GM19324 (cell line): ENCODE measurements around the gene ABLIM2.
"Not testable (repeated sequence)": the region's sequence is repeated elsewhere in the genome, so short reads cannot be mapped to it uniquely, and the experiment has no call there.

Experiments
- ATAC-seq: cut with Tn5 transposase; IDR thresholded peaks from one replicate; pipeline ENCODE4 v1.9.1; 2021; ENCODE audit warnings: mild to moderate bottlenecking, moderate library complexity; ENCODE audit not compliant: unreplicated experiment, low FRiP score

ABLIM2 gene

DNA sequence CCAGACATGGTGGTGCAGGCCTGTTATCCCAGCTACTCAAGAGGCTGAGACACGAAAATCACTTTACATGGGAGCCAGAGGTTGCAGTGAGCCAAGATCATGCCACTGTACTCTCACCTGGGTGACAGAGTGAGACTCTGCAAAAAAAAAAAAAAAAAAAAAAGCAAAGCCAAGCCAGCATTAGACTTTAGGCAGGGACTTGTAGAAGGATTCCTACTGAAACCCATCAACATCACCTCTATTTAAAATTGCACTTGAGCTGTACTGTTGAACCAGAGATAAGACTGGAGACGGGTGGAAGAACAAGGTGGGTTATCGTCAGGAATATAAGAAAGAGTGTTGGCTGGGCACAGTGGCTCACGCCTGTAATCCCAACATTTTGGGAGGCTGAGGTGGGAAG is 203.2 kb downstream of the ABLIM2 start:
- ATAC-seq = no peak

GRCh38 chr4:7952615-7953014 is 206.0 kb downstream of the ABLIM2 start:
- ATAC-seq = no peak

DNA sequence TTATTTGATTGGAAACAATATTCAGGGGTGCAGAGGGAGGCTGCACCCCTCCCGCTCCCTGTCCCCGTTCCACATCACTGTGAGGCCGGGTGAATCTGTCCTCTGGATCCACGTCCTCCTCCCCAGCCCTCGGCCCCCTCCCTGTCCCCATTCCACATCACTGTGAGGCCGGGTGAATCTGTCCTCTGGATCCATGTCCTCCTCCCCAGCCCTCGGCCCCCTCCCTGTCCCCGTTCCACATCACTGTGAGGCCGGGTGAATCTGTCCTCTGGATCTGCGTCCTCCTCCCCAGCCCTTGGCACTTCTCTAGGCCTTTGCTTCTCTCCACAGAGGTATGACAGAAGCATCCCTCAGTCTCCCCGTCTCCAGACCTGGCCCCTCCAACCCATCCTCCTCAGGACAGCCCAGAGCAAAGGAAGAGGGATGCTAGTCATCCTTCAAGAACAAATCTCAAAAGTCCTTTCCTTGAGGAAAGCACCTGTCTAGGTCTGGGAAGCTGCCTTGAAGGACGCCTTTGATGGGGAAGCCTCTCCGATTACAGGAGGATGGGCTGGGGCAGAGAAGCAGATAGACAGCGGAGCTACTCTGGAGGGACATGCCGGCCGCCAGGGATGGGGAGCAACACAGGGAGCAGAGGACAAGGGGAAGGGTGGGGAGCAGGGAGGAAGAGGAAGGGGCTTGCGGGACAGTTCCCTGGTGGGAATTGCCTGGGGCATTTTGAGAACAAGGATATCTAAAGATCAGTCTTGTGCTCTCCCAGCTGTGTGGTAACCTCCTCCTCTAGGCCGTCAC is 208.1 kb downstream of the ABLIM2 start:
- no peak for ATAC-seq

- ATAC-seq = no peak
Measured at GRCh38 chr4:7949759-7950158, 208.9 kb downstream of the ABLIM2 start.

DNA sequence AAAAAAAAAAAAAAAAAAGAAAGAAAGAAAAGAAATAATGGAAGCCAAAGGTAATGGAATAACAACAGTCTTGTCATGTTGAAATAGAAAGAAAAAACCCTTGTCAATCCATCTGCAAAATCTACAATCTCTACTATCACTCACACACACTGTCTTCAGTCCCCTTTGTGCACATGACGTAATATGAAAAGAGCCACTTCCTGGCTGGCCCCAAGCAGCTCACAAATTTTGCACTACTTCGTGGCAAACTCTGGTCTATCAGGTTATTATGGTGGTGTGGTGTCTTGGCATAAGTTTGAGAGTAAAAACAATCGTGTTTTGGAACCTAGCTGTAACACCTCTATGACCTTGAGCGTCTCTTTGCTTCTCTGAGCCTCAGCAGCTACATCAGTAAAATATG is 210.7 kb downstream of the ABLIM2 start:
- no peak for ATAC-seq

GRCh38 chr4:7945709-7946380 is 212.8 kb downstream of the ABLIM2 start:
- ATAC-seq = no peak

DNA sequence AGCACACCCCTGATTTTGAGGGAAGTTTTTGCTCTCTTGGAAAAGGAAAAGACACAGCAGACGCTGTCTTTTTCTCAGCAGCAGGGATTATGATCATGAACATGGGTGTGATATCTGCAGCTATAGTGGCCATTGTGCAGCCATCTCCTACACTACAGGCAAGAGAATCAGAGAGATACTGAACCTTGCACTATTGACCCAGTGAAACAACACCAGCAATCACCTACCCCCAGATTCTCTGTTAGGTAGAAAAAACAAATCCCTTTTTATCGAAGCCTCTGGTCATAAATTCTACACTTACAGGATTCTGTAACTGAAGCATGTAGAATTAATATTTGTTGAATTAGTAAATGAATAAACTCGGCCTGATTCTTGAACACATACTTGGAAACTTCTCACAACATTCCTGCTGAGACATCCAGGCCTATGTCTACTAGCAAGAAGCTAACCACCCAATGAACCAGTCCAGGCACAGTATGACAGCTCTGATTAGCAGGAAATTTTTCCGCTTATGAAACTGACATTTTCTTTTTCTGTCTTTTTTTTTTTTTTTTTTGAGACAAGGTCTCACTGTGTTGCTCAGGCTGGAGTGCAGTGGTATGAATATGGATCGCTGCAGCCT is 213.9 kb downstream of the ABLIM2 start:
- no peak for ATAC-seq

DNA sequence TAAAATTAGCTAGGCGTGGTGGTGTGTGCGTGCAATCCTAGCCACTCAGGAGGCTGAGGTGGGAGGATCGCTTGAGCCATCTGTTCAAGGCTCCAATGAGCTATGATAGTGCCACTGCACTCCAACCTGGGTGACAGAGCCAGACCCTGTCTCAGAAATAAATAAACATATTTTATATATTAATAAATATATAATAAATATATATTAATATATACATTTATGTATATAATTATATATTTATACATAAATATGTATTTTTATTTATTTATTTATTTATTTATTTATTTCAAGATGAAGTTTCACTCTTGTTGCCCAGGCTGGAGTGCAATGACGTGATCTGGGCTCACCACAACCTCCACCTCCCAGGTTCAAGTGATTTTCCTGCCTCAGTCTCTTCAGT is 214.9 kb downstream of the ABLIM2 start:
- ATAC-seq = not testable (repeated sequence)

DNA sequence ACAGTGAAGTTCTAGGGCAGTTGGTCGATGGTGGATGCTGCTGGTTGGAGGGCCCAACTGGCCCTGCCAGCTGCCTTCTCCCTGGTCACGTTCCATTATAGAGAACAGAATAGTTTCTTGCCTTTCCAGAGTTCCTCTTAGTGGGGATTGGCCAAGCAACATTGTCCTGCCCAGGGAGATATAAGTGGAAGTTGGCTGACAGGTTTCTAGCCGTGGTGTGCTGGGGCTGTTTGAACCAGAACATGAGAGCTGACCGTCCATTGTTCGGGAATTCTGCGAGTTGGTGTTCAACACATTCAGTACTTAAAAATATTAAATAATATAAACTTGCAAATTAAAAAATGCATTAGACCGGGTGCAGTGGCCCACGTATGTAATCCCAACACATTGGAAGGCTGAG is 215.4 kb downstream of the ABLIM2 start:
- no peak for ATAC-seq

DNA sequence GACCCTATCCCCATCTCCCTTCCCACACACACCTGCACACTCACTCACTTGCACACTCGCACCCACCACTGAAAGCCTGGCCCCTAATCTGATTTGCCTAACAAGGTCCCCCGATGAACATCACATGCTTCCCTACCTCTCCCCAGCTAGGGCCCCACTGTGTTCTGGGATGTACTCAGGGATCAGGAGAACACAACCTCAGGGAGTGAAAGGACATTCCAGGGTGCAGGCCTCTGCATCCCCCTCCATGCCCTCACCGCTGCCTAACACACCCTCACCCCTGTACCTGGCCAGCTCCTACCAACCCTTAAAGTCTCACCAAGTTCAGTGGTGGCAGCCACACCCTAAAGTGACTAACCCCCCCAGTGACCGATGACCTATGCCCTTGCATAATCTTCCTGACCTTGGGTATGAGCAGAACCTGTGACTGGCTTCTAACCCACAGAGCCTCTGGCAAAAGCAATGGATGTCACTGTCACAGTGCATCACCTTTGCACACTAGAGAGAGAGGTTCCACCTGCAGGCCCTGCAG is 216.6 kb downstream of the ABLIM2 start:
- ATAC-seq = no peak

- no peak for ATAC-seq
Measured at GRCh38 chr4:7941111-7941964, 217.3 kb downstream of the ABLIM2 start.

GRCh38 chr4:7939377-7940108 is 219.1 kb downstream of the ABLIM2 start, which contains the start of gene AFAP1:
Gene AFAP1 (minus strand): TSS chr4:7939861. CDS start chr4:7872078, 67,783 bp downstream.
- peak; percentile 93 for ATAC-seq

DNA sequence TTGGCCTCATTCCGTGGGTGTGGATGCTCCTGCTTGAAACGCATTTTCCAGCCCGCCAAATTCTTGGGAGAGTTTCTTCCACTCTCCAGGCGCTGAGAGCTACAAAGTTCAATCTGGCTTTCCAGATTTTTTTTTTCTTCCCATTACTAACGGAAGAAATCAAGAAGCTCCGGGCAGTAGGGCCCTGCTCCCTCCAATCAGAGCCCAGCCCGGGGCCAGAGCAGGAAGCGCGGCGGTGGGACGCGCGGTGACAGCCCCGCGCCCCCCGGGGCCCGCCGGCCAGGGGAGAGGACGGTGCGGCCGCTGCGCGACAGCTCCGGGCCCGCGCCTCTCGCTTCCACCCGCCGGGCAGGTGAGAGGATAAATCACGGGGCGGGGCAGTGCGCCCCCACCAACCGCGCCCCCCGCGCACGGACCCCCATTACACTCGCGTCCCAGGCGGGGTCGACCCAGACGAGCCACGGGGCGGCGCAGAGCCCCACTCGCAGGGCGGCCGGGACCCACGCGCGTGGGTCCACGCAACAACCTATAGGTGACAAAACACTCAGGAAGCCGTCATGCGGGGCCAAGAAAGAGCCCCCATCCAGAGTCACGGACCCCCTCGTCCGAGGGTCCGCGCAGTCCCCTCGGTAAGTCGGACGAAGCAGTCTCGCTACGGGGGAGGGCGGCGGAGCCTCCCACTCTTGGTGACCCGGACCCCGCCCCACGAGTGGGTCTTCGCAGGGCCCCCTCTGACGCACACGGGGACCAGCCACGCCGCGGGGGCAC is 219.8 kb downstream of the ABLIM2 start:
- no peak for ATAC-seq

GRCh38 chr4:7938266-7938608 is 220.4 kb downstream of the ABLIM2 start:
- ATAC-seq = no peak

DNA sequence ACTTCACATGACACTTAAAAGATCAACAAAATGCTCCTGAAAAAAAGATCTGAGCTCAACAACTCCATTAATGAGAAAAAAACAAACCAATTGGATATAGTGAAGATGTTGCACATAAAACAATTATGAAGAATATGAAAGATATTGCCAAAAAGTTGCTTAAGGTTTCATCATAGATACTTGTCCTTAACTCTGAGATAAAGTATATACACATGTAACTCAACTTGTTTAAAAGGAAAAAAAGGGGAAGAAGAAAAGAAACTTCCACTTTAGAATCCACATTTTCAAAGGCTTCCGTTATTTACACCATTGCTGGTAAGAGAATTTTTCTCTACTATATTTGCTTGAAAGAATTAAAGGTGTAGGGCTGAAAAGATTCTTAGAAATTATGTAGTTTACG is 221.6 kb downstream of the ABLIM2 start:
- ATAC-seq = no peak

GRCh38 chr4:7933651-7934510 is 224.7 kb downstream of the ABLIM2 start:
- no peak for ATAC-seq

DNA sequence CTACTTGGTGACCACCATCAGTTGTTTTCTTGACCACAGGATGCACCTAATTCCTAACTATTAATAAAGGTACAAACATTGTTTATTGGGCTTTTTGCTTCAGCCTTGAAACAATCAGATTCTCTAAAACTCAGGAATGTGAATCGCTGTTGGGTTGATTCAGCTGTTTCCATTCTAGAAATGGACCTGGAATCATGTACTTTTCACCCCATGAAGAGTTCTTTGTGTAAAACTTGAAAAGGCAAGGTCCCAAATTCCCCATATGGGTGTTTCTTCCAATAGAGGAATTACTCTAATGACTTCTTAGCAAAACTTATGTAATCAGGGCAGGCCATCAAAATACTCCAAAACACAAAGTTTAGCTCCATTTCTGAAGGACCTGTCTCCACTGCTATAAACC is 226.3 kb downstream of the ABLIM2 start:
- no peak for ATAC-seq
